NCI-H2029 treated with DMSO at 0.1 percent for 48 hours (cell line): ENCODE data around the gene HECTD4.
"Not testable (repeated sequence)": the region's sequence is repeated elsewhere in the genome, so short reads cannot be mapped to it uniquely, and the experiment has no call there.

Source experiments
- DNase-seq: peaks from one replicate; lab custom pipeline; 2025; lab: John Stamatoyannopoulos, UW

HECTD4 gene

GRCh38 chr12:112406519-112407488 is 24.6 kb upstream of the HECTD4 start:
- no peak for DNase-seq

- no peak for DNase-seq
Measured at GRCh38 chr12:112401903-112402498, 19.8 kb upstream of the HECTD4 start.

- no peak for DNase-seq
Measured at GRCh38 chr12:112401054-112401453, 18.8 kb upstream of the HECTD4 start.

- DNase-seq: peak; percentile 69
Measured at GRCh38 chr12:112393328-112393727, 11.1 kb upstream of the HECTD4 start.

- DNase-seq: not testable (repeated sequence)
Measured at GRCh38 chr12:112389922-112390654, 7.9 kb upstream of the HECTD4 start.

- DNase-seq: no peak
Measured at GRCh38 chr12:112389228-112389627, 7.0 kb upstream of the HECTD4 start.

- no peak for DNase-seq
Measured at GRCh38 chr12:112386726-112387125, 4.5 kb upstream of the HECTD4 start.

- no peak for DNase-seq
Measured at GRCh38 chr12:112382866-112383265, 635 bp upstream of the HECTD4 start.

- DNase-seq: no peak
Measured at GRCh38 chr12:112381406-112381882, 787 bp downstream of the HECTD4 start.

GRCh38 chr12:112380663-112381405 is 1.4 kb downstream of the HECTD4 start:
- DNase-seq: no peak

GRCh38 chr12:112375105-112375504 is 7.1 kb downstream of the HECTD4 start:
- DNase-seq: peak; percentile 40

- no peak for DNase-seq
Measured at GRCh38 chr12:112374166-112374740, 8.0 kb downstream of the HECTD4 start.

GRCh38 chr12:112370868-112371510 is 11.2 kb downstream of the HECTD4 start:
- no peak for DNase-seq

GRCh38 chr12:112370199-112370598 is 12.0 kb downstream of the HECTD4 start:
- no peak for DNase-seq

- DNase-seq: no peak
Measured at GRCh38 chr12:112368856-112369255, 13.4 kb downstream of the HECTD4 start.

- DNase-seq: no peak
Measured at GRCh38 chr12:112367965-112368364, 14.3 kb downstream of the HECTD4 start.

- no peak for DNase-seq
Measured at GRCh38 chr12:112362310-112362709, 19.9 kb downstream of the HECTD4 start.

- DNase-seq: no peak
Measured at GRCh38 chr12:112361271-112361670, 21.0 kb downstream of the HECTD4 start.

GRCh38 chr12:112359290-112359689 is 22.9 kb downstream of the HECTD4 start:
- DNase-seq: no peak

- no peak for DNase-seq
Measured at GRCh38 chr12:112357214-112357613, 25.0 kb downstream of the HECTD4 start.

GRCh38 chr12:112354399-112354798 is 27.8 kb downstream of the HECTD4 start:
- no peak for DNase-seq
